IMR-90 (cell line): ENCODE results near the gene PSMB3. TPM values are rescaled to one million over a fixed set of nuclear protein-coding genes. Genes with fewer than 3 reads are reported as not detected.

Experiments
- ATAC-seq: fragments of 200-7000 bp; cut with Tn5 transposase; 2 replicates; pipeline ENCODE4 v1.9.1; 2020; ENCODE audit warnings: low read depth, mild to moderate bottlenecking, moderate library complexity
- BruUV-seq: library from RNA; stranded (reverse); fragments of 400-500 nt; replicated peaks from 2 replicates; lab custom pipeline; 2021; lab: Mats Ljungman, UMichigan
- CTCF ChIA-PET: fragments of 300-600 bp; formaldehyde crosslinking; extraction: SDS; loops from one replicate; lab custom pipeline; 2021; ENCODE audit warnings: antibody characterized with exemption; lab: Yijun Ruan, JAX
- POLR2A ChIA-PET: fragments of 300-600 bp; sonication (Branson Sonifier 250); formaldehyde crosslinking; loops from one replicate; lab custom pipeline; 2022; ENCODE audit warnings: antibody characterized with exemption; ENCODE audit not compliant: unreplicated experiment; lab: Charles Lee
- DNase-seq: peaks from one replicate; pipeline ENCODE4 v3.0.0; 2013
- H2AFZ ChIP-seq: replicated peaks from 2 replicates; pipeline ENCODE3; 2013; ENCODE audit warnings: low read length, mild to moderate bottlenecking; ENCODE audit not compliant: poor library complexity
- H2AK5ac ChIP-seq: 2 replicates; pipeline ENCODE4 v1.6.1; 2013; ENCODE audit warnings: low read depth, low read length, inconsistent platforms
- H2AK9ac ChIP-seq: replicated peaks from 2 replicates; pipeline ENCODE3; 2013; ENCODE audit warnings: mild to moderate bottlenecking, low read depth, low read length, moderate library complexity; ENCODE audit not compliant: poor library complexity
- H2BK120ac ChIP-seq: 2 replicates; pipeline ENCODE4 v1.6.1; 2013; ENCODE audit warnings: low read depth, low read length, inconsistent platforms
- H2BK15ac ChIP-seq: 3 replicates; pipeline ENCODE4 v1.6.1; 2013; ENCODE audit warnings: low read depth, low read length, inconsistent platforms
- H2BK20ac ChIP-seq: 2 replicates; pipeline ENCODE4 v1.6.1; 2013; ENCODE audit warnings: low read depth, mild to moderate bottlenecking, inconsistent platforms, low read length, moderate library complexity
- H2BK5ac ChIP-seq: 2 replicates; pipeline ENCODE4 v1.6.1; 2013; ENCODE audit warnings: mild to moderate bottlenecking, low read depth, low read length, inconsistent platforms; ENCODE audit not compliant: poor library complexity, severe bottlenecking
- H3K14ac ChIP-seq: replicated peaks from 2 replicates; pipeline ENCODE4 v1.6.1; 2013; ENCODE audit warnings: low read depth, low read length, inconsistent platforms
- H3K18ac ChIP-seq: 2 replicates; pipeline ENCODE4 v1.6.1; 2013; ENCODE audit warnings: low read depth, low read length, control low read depth
- H3K23ac ChIP-seq: 2 replicates; pipeline ENCODE4 v1.6.1; 2013; ENCODE audit warnings: low read depth, low read length, inconsistent platforms
- H3K27ac ChIP-seq: 2 replicates; pipeline ENCODE4 v1.5.1; 2013; ENCODE audit warnings: mild to moderate bottlenecking, control low read depth, low read length; ENCODE audit not compliant: insufficient read depth
- H3K27me3 ChIP-seq: 2 replicates; pipeline ENCODE4 v1.6.1; 2013; ENCODE audit warnings: low read length; ENCODE audit not compliant: control insufficient read depth, insufficient read depth
- H3K36me3 ChIP-seq: 2 replicates; pipeline ENCODE4 v1.6.1; 2013; ENCODE audit warnings: low read length, mixed read lengths; ENCODE audit not compliant: control insufficient read depth, insufficient read depth
- H3K4ac ChIP-seq: 2 replicates; pipeline ENCODE4 v1.6.1; 2013; ENCODE audit warnings: low read depth, low read length, inconsistent platforms
- H3K4me1 ChIP-seq: 2 replicates; pipeline ENCODE4 v1.6.1; 2013; ENCODE audit warnings: low read length, mixed read lengths; ENCODE audit not compliant: control insufficient read depth, insufficient read depth
- H3K4me2 ChIP-seq: 2 replicates; pipeline ENCODE4 v1.6.1; 2013; ENCODE audit warnings: low read depth, mild to moderate bottlenecking, control low read depth, low read length, moderate library complexity
- H3K4me3 ChIP-seq: 2 replicates; pipeline ENCODE4 v1.5.1; 2013; ENCODE audit warnings: low read depth, mild to moderate bottlenecking, control low read depth, low read length, moderate library complexity; ENCODE audit not compliant: insufficient read depth
- H3K56ac ChIP-seq: 2 replicates; pipeline ENCODE4 v1.6.1; 2013; ENCODE audit warnings: low read length, inconsistent platforms; ENCODE audit not compliant: insufficient read depth; ENCODE audit errors: extremely low read depth
- H3K79me1 ChIP-seq, 2 experiments: 2 replicates each; pipeline ENCODE4 v1.6.1; 2013; ENCODE audit warnings: low read length in 2 of 2, inconsistent platforms in 1 of 2, low read depth in 1 of 2
- H3K9ac ChIP-seq: 2 replicates; pipeline ENCODE4 v1.6.1; 2013; ENCODE audit warnings: low read depth, low read length, control low read depth
- H3K9me1 ChIP-seq: 2 replicates; pipeline ENCODE4 v1.6.1; 2013; ENCODE audit warnings: low read length, inconsistent platforms; ENCODE audit not compliant: insufficient read depth
- H3K9me3 ChIP-seq: 2 replicates; pipeline ENCODE4 v1.6.1; 2013; ENCODE audit warnings: low read length; ENCODE audit not compliant: control insufficient read depth, insufficient read depth
- H4K20me1 ChIP-seq: 2 replicates; pipeline ENCODE4 v1.6.1; 2013; ENCODE audit warnings: low read length, inconsistent platforms; ENCODE audit not compliant: insufficient read depth
- H4K5ac ChIP-seq: 2 replicates; pipeline ENCODE4 v1.6.1; 2013; ENCODE audit warnings: mild to moderate bottlenecking, low read depth, low read length, control low read depth
- H4K8ac ChIP-seq, 2 experiments: 2 replicates each; pipeline ENCODE4 v1.6.1; 2013; ENCODE audit warnings: low read depth in 2 of 2, low read length in 2 of 2, control low read depth in 1 of 2, inconsistent platforms in 1 of 2
- H4K91ac ChIP-seq: 2 replicates; pipeline ENCODE4 v1.6.1; 2013; ENCODE audit warnings: low read depth, low read length, inconsistent platforms; ENCODE audit not compliant: insufficient read depth
- BHLHE40 ChIP-seq: fragments of 150-350 bp; IDR thresholded peaks from 2 replicates; pipeline ENCODE4 v1.6.1; 2016; ENCODE audit warnings: mild to moderate bottlenecking, low read depth, low read length
- CEBPB ChIP-seq: IDR thresholded peaks from 2 replicates; pipeline ENCODE4 v1.6.1; 2012; ENCODE audit warnings: low read depth, low read length, improper control_type of control experiment
- CHD1 ChIP-seq: IDR thresholded peaks from 2 replicates; pipeline ENCODE4 v1.6.1; 2012; ENCODE audit warnings: low read depth, low read length, improper control_type of control experiment
- FOS ChIP-seq: fragments of 150-350 bp; IDR thresholded peaks from 2 replicates; pipeline ENCODE4 v1.6.1; 2016; ENCODE audit warnings: low read depth, low read length
- MAFK ChIP-seq: IDR thresholded peaks from 2 replicates; pipeline ENCODE4 v1.6.1; 2012; ENCODE audit warnings: low read depth, low read length, improper control_type of control experiment
- MXI1 ChIP-seq: IDR thresholded peaks from 2 replicates; pipeline ENCODE4 v1.6.1; 2012; ENCODE audit warnings: low read depth, mild to moderate bottlenecking, low read length, moderate library complexity, borderline replicate concordance
- NFE2L2 ChIP-seq: fragments of 150-350 bp; IDR thresholded peaks from 2 replicates; pipeline ENCODE4 v1.6.1; 2016; ENCODE audit warnings: low read depth, mild to moderate bottlenecking, low read length
- RAD21 ChIP-seq: IDR thresholded peaks from 2 replicates; pipeline ENCODE4 v1.6.1; 2012; ENCODE audit warnings: low read length, improper control_type of control experiment
- RCOR1 ChIP-seq: IDR thresholded peaks from 2 replicates; pipeline ENCODE4 v1.6.1; 2012; ENCODE audit warnings: mild to moderate bottlenecking, low read length, improper control_type of control experiment; ENCODE audit not compliant: insufficient replicate concordance
- RFX5 ChIP-seq: IDR thresholded peaks from 2 replicates; pipeline ENCODE4 v1.8.0; 2012; ENCODE audit warnings: low read depth, mild to moderate bottlenecking, low read length, moderate library complexity
- SMC3 ChIP-seq: fragments of 150-350 bp; IDR thresholded peaks from 2 replicates; pipeline ENCODE4 v1.6.1; 2016; ENCODE audit warnings: low read depth, mild to moderate bottlenecking, antibody characterized with exemption, low read length, moderate library complexity
- WGBS, 2 experiments: methylation state at CpG; one replicate each; pipeline versions ENCODE4 v1.1.5 to v1.1.7; 2013; ENCODE audit warnings: missing lambda C conversion rate in 2 of 2; ENCODE audit not compliant: insufficient read length in 1 of 2; ENCODE audit errors: extremely low coverage in 2 of 2; 5-methylcytosine and 5-hydroxymethylcytosine counted together
- dilution Hi-C: fragments of 300-500 bp; cut with HindIII; formaldehyde crosslinking; loops from one replicate; pipeline ENCODE4 v1.14.3; 2018; ENCODE audit warnings: low sequenced_read_pairs; ENCODE audit not compliant: unreplicated experiment
- in situ Hi-C: fragments of 300-500 bp; cut with MboI; formaldehyde crosslinking; loops from 3 replicates; pipeline ENCODE4 v1.14.3; 2019; ENCODE audit warnings: low sequenced_read_pairs, inconsistent platforms, mixed read lengths
- intact Hi-C: fragments of 100-400 bp; cut with micrococcal nuclease; formaldehyde crosslinking; loops from 2 replicates; pipeline ENCODE4 v1.10.0; 2022
- polyA plus RNA-seq, 3 experiments: library from polyadenylated mRNA; depleted of rRNA; stranded (reverse); fragments of >200 nt; gene quantifications; 2 replicates each; pipeline ENCODE4 v1.2.3, GENCODE V29; 2012; ENCODE audit warnings: low replicate concordance in 1 of 3
- total RNA-seq: library from RNA; depleted of rRNA; stranded (reverse); fragments of >200 nt; gene quantifications from 2 replicates; pipeline ENCODE4 v1.2.3, GENCODE V29; 2012
- TF ChIP-seq, protein P1 (sequence below): fragments of 150-350 bp; IDR thresholded peaks from 2 replicates; pipeline ENCODE4 v1.6.1; 2017; ENCODE audit warnings: mild to moderate bottlenecking, antibody characterized with exemption, low read length, low read depth
- TF ChIP-seq, protein P2 (sequence below): fragments of 150-350 bp; IDR thresholded peaks from 2 replicates; pipeline ENCODE4 v1.6.1; 2016; ENCODE audit warnings: low read depth, mild to moderate bottlenecking, low read length, moderate library complexity, borderline replicate concordance
- TF ChIP-seq, protein P3 (sequence below): conservative IDR thresholded peaks from 2 replicates; pipeline ENCODE4 v1.5.1; 2012; ENCODE audit warnings: mild to moderate bottlenecking, low read depth, low read length, improper control_type of control experiment

Gene PSMB3
- total and polyA plus RNA-seq, 2 of the 4 experiments (the other 2 are of a cell fraction): 480 to 828 TPM

DNA sequence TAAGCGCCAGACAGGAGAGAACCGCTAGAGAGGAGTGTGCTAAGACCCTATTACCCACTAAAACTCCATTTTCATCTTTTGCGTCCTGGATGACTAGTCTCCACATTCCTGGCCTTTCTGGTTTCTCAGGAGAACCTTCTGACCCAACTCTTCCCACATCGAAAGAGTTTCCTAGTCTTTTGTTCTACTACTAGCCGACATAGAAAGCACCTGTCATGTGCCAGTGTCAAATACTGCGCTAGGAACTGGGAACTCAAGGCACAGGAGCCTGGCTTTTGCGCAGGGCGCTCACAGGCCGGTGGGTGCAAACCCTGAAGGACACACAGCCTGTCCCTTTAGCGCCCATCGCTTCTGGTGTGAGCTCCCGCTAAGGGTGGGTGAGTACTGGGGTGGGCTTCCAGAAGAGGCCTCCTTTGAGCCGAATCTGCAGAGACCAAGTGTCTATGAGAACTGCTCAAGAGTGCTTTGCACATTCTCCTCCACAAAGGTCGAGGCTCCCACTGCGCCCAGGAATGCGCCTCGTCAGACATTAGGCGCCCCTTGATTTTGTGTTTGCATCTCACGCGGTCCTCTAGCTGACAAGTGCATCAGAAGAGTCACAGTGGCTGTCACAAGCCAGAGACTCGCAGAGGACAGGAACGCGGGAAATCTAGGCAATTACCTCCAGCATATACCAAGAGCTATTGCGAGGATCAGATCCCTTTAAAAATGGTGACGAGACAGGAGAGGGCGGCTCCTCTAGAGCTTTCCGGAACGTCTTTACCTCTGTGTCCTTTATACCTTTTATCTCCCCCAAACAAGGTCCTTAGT is 2.0 kb upstream of the PSMB3 start:
- H3K4me3 ChIP-seq: peak overlapping the region; percentile 40; the same call in 1 of the 2 replicates
- no peak overlapping the region for H3K18ac ChIP-seq
- peak overlapping the region; percentile 70 to 84; a peak in 2 of 4 replicates for H4K8ac ChIP-seq
- H4K91ac ChIP-seq: no peak overlapping the region
- peaks cover 2% of the 10 kb centered on the region for H3K36me3 ChIP-seq
- H3K27me3 ChIP-seq: no peaks in the 10 kb centered on the region
- H3K9ac ChIP-seq: no peak overlapping the region
- H3K56ac ChIP-seq: no peak overlapping the region
- H3K9me3 ChIP-seq: no peaks in the 10 kb centered on the region
- no peak overlapping the region; the same call in 1 of the 2 replicates for H3K27ac ChIP-seq
- H2BK20ac ChIP-seq: no peak overlapping the region
- peaks cover 25% of the 10 kb centered on the region for H4K20me1 ChIP-seq
- H3K9me1 ChIP-seq: peaks cover 11% of the 10 kb centered on the region
- H3K4me2 ChIP-seq: peak overlapping the region; percentile 81
- CTCF ChIA-PET: no interaction called here
- no peak overlapping the region for H2BK120ac ChIP-seq
- peak overlapping the region; percentile 90 for H2AFZ ChIP-seq
- no TSS peak for BruUV-seq
- no peak overlapping the region; the same call in 1 of the 2 replicates for H3K23ac ChIP-seq
- H2BK15ac ChIP-seq: no peak overlapping the region
- POLR2A ChIA-PET: no interaction called here
- H2BK5ac ChIP-seq: no peak overlapping the region
- H2AK5ac ChIP-seq: peak overlapping the region; percentile 62
- 20% methylated on average over 5 of the region's 28 CpGs; no CpG with 5 or more reads in 1 of the 2 experiments for WGBS, 2 experiments
- peak overlapping the region; percentile 44; the same call in 1 of the 2 replicates for H3K4ac ChIP-seq
- in situ Hi-C loops (no loop called here), intact Hi-C loops (loop anchor here (5.0 kb wide), 1 partner anchor 122 kb away; the partner anchor contains the start of gene LASP1), dilution Hi-C loops (no loop called here)
- ATAC-seq (no peak), DNase-seq (peak; percentile 22)
- no peak overlapping the region for H3K14ac ChIP-seq
- peak overlapping the region; percentile 99 for H2AK9ac ChIP-seq
- no peak overlapping the region; the same call in 1 of the 2 replicates for H4K5ac ChIP-seq
- peaks cover 12% of the 10 kb centered on the region for H3K4me1 ChIP-seq
- H3K79me1 ChIP-seq: peaks cover 4 to 48% of the 10 kb centered on the region in 2 experiments; a peak in 3 of 4 replicates
- no peak for TF ChIP-seq MXI1
- TF ChIP-seq MAFK: no peak
- TF ChIP-seq NFE2L2: no peak
- TF ChIP-seq, protein P1, sequence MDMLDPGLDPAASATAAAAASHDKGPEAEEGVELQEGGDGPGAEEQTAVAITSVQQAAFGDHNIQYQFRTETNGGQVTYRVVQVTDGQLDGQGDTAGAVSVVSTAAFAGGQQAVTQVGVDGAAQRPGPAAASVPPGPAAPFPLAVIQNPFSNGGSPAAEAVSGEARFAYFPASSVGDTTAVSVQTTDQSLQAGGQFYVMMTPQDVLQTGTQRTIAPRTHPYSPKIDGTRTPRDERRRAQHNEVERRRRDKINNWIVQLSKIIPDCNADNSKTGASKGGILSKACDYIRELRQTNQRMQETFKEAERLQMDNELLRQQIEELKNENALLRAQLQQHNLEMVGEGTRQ: no peak
- no peak for TF ChIP-seq RAD21
- TF ChIP-seq RCOR1: no peak
- TF ChIP-seq FOS: no peak
- TF ChIP-seq CEBPB: no peak
- TF ChIP-seq, protein P2, sequence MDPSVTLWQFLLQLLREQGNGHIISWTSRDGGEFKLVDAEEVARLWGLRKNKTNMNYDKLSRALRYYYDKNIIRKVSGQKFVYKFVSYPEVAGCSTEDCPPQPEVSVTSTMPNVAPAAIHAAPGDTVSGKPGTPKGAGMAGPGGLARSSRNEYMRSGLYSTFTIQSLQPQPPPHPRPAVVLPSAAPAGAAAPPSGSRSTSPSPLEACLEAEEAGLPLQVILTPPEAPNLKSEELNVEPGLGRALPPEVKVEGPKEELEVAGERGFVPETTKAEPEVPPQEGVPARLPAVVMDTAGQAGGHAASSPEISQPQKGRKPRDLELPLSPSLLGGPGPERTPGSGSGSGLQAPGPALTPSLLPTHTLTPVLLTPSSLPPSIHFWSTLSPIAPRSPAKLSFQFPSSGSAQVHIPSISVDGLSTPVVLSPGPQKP: no peak
- TF ChIP-seq BHLHE40: no peak
- TF ChIP-seq CHD1: no peak
- TF ChIP-seq SMC3: no peak
- no peak for TF ChIP-seq RFX5
- TF ChIP-seq, protein P3, sequence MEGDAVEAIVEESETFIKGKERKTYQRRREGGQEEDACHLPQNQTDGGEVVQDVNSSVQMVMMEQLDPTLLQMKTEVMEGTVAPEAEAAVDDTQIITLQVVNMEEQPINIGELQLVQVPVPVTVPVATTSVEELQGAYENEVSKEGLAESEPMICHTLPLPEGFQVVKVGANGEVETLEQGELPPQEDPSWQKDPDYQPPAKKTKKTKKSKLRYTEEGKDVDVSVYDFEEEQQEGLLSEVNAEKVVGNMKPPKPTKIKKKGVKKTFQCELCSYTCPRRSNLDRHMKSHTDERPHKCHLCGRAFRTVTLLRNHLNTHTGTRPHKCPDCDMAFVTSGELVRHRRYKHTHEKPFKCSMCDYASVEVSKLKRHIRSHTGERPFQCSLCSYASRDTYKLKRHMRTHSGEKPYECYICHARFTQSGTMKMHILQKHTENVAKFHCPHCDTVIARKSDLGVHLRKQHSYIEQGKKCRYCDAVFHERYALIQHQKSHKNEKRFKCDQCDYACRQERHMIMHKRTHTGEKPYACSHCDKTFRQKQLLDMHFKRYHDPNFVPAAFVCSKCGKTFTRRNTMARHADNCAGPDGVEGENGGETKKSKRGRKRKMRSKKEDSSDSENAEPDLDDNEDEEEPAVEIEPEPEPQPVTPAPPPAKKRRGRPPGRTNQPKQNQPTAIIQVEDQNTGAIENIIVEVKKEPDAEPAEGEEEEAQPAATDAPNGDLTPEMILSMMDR: no peak
